T-helper 17 cell (primary cell): ENCODE results near the gene CHRNB4. TPM values are rescaled to one million over a fixed set of nuclear protein-coding genes. Genes with fewer than 3 reads are reported as not detected.

Experiments used
- ATAC-seq: fragments of 150-1000 bp; cut with Tn5 transposase; 2 replicates; pipeline ENCODE4 v1.10.0; 2021; ENCODE audit warnings: mild to moderate bottlenecking, moderate library complexity
- DNase-seq, 3 donors: peaks; one replicate each; pipeline versions ENCODE4 v3.0.0 to v3.0.0-alpha.2; 2020 to 2021
- H3K9me3 ChIP-seq: one replicate; pipeline ENCODE4 v1.7.0; 2013; ENCODE audit warnings: low read length, mild to moderate bottlenecking; ENCODE audit not compliant: control insufficient read depth, poor library complexity, severe bottlenecking
- H3K27ac Mint-ChIP-seq: one replicate; pipeline ENCODE4 v1.8.0; 2022; ENCODE audit warnings: mild to moderate bottlenecking, moderate library complexity, mixed read lengths
- H3K27me3 Mint-ChIP-seq: one replicate; pipeline ENCODE4 v1.8.0; 2022; ENCODE audit warnings: mixed read lengths
- H3K36me3 Mint-ChIP-seq: one replicate; pipeline ENCODE4 v1.8.0; 2022; ENCODE audit warnings: low read depth, mixed read lengths
- H3K4me1 Mint-ChIP-seq: one replicate; pipeline ENCODE4 v1.8.0; 2022; ENCODE audit warnings: mild to moderate bottlenecking, mixed read lengths
- H3K4me3 Mint-ChIP-seq: one replicate; pipeline ENCODE4 v1.8.0; 2022; ENCODE audit warnings: mild to moderate bottlenecking, moderate library complexity, mixed read lengths
- total RNA-seq, 4 donors: library from RNA in 2 of 4; stranded (reverse) in 2 of 4; gene quantifications; one replicate each; pipeline ENCODE4 v1.2.3 and lab custom pipeline; 2022 to 2026

The CHRNB4 gene
- total RNA-seq, 2 donors from 2014 or later: not detected

DNA sequence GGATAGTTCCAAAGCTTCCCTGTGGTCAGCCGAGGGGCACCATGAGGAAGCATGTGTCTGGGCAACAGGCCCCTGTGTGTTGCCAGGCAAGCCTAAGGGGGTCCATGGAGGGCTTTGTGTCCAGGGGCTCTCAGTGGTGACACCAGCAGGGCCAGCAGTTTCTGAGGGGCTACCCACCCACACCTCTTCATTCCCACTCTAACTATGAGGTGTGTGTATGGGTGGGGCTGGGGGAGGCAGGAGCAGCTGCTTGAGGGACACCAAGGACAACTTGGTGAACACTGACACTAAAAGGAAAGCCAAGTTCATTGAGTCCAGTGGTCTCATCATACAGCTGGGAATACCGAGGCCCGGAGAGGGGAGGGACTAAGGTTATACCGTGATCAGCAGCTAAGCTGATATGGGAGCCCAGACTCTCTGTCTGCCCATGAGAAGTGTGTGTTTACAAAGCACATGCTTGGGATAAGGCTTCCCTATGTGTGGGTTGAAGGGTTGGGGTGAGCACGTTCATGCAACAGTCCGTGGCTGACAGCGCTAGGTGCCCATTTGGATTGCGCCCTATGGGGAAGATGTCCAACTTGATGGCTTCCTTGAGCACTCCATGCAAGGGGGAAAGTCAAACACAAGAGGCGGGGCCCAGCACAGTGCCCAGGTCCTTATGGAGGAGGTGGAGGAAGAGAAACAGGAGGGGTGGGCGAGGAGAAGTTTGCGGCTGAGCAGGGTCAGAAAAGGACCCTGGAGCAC lies 34.8 kb upstream of the CHRNB4 start:
- ATAC-seq (no peak), DNase-seq (no peak)
- H3K4me1 Mint-ChIP-seq: no peaks in the 10 kb centered on the region
- peaks cover 6% of the 10 kb centered on the region for H3K27me3 Mint-ChIP-seq
- H3K36me3 Mint-ChIP-seq: no peaks in the 10 kb centered on the region
- no peak overlapping the region for H3K27ac Mint-ChIP-seq
- H3K9me3 ChIP-seq: no peaks in the 10 kb centered on the region
- H3K4me3 Mint-ChIP-seq: no peak overlapping the region

DNA sequence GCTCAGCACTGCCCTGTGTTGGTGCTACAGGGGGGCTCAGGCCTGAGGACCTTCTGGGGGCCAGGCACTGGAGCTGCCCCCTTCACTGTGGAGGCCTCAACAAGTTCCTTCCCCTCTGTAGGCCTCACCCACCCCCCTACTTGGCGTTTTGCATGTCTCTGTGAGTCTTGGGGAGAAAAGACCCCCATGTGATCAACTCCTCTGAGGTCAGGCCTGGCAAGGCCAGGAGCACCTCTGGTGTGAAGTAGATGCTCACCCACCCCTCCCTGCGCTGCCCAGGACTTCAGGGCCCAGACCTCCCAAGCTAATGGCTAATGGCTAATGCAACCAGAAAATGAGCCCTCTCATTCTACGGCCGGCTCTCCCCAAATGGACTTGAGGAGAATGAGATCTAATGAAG lies 34.2 kb upstream of the CHRNB4 start:
- peaks cover 6% of the 10 kb centered on the region for H3K27me3 Mint-ChIP-seq
- no peaks in the 10 kb centered on the region for H3K36me3 Mint-ChIP-seq
- no peak overlapping the region for H3K4me3 Mint-ChIP-seq
- no peak overlapping the region for H3K27ac Mint-ChIP-seq
- no peak for DNase-seq
- no peaks in the 10 kb centered on the region for H3K9me3 ChIP-seq
- H3K4me1 Mint-ChIP-seq: no peaks in the 10 kb centered on the region
- ATAC-seq: no peak

DNA sequence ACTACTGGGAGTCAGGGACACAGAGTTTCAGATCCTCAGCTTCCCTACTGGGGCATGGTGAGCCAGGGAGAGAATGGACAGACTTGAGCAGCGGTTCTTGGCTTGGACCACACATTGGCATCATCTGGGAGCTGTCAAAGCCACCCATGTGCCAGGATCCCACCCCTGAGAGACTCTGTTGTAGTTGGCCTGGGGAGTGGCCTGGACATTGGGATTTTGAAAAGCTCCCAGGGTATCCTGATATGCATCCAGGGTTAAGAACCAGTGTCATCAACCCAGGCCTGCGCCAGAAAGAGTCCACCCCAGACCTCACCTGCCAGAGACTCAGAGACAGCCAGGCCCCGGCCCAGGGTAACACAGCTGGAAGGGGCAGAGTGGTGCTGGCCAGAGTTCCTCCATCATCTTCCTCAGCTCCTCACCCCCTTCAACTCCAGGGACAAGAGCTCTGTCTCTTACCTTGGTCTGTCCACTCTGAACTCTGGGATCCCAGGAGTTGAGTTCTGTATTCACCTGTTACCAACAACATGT lies 33.0 kb upstream of the CHRNB4 start:
- no peak overlapping the region for H3K4me3 Mint-ChIP-seq
- peaks cover 8% of the 10 kb centered on the region for H3K27me3 Mint-ChIP-seq
- H3K36me3 Mint-ChIP-seq: no peaks in the 10 kb centered on the region
- H3K27ac Mint-ChIP-seq: no peak overlapping the region
- no peak for ATAC-seq
- no peaks in the 10 kb centered on the region for H3K9me3 ChIP-seq
- H3K4me1 Mint-ChIP-seq: no peaks in the 10 kb centered on the region
- DNase-seq: no peak

DNA sequence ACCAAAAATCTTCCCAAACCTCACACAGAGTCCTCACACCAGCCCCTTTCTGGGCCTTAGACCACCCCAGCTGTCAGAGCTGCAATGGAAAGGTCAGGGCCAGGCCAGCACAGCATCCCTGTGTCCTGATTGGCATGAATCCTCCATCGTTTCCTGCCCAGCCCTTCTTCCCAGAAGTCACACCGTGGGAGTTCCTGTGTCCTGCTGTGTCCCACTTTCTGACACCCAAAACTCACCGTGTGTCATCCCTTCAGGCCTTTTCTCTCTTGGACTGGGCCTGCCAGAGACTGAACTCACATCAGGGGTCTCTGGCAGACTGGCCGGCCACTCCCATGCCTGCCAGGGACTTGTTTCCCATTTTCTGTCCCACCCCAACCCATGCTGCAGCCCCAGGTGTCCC lies 32.5 kb upstream of the CHRNB4 start:
- ATAC-seq (no peak), DNase-seq (no peak)
- Mint-ChIP-seq H3K36me3 (no peaks in the 10 kb centered on the region), H3K4me1 (no peaks in the 10 kb centered on the region), H3K27ac (no peak overlapping the region), H3K4me3 (no peak overlapping the region), H3K27me3 (peaks cover 13% of the 10 kb centered on the region)
- no peaks in the 10 kb centered on the region for H3K9me3 ChIP-seq

DNA sequence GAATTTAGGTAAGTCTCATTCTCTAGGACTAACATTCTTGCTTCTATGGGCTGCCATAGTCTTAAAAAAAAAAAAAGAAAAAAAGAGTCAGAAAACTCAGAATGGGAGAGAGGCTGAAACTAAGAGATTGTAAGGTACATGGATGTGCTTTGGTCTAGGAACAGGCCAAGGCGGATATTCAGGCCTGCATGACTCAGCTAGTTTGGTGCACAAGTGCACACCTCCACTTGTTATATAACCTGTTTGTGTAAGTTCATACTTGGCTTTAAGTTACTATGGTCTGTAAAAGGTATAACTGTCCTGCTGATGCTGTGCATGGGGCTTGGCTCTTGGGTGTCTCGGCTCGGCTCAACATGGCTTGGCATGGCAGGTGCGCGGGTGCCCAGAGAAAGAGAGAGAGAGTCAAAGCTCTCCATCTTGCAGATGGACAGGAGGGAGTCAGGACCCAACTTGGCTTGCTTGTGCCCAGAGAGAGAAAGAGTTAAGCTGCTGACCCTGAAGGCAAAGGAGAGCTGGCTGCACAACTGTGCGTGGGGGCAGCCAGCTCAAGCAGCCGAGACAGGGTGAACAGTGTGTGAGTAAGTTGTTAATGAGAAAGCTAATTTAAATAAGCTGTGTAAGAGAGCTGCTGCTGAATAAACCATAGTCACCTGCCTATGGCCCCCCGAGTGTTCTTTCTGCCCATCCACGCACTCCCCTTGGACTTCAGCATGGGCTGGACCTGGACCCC lies 31.4 kb upstream of the CHRNB4 start:
- H3K27ac Mint-ChIP-seq: no peak overlapping the region
- DNase-seq (no peak), ATAC-seq (no peak)

DNA sequence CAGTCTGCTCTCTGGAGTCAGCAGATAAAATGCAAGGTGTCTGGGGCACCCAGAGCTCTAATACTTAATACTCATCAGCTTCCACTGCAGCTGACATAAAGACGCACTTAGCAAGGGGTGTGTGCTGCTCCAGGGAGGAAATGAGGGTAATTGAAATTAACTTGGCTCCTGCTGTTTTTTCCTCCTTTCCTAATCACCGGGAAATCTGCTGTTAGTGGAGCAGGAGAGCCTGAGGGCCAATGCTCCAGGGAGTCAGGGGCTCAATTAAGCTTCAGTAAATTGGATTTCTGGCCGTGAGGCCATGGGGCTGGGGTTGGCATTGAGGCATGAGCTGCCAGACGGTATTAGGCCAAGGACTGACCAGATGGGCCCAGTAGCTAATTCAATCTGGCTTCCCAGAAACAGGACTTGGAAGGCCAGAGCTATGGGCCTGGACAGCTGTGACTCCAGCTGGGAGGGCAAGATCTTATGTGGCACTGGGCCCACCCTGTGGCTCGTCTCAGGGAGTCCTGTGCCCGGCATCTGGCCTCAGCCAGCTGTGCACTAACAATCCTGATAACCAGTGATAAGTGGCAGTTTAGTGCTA lies 30.7 kb upstream of the CHRNB4 start:
- Mint-ChIP-seq H3K36me3 (no peaks in the 10 kb centered on the region), H3K27me3 (peaks cover 28% of the 10 kb centered on the region), H3K4me1 (peaks cover 5% of the 10 kb centered on the region), H3K27ac (no peak overlapping the region), H3K4me3 (no peak overlapping the region)
- DNase-seq: no peak
- no peak for ATAC-seq
- no peaks in the 10 kb centered on the region for H3K9me3 ChIP-seq

More for the DNA sequence above, 31.4 kb upstream of the CHRNB4 start:
- Mint-ChIP-seq H3K4me1 (peaks cover 5% of the 10 kb centered on the region), H3K4me3 (no peak overlapping the region), H3K36me3 (no peaks in the 10 kb centered on the region), H3K27me3 (peaks cover 23% of the 10 kb centered on the region)
- H3K9me3 ChIP-seq: no peaks in the 10 kb centered on the region

DNA sequence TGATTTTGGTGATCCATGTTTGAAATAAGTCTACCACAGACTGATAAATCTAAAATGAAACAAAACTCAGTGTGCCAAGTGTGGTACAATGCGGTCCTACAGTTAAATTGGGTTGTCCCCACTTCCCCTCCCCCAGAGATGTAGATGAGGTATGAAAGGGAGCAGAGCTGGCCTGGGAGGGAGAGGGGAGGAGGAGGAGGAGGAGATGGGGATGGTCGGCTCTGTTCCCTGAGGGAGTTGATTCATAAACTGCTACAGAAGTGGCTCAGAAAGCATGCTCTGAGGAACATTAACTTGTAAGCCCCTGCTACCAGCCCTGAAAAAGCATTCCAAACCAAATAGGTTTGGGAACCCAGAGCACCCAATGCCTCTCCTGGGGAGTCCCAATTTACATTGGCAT lies 28.0 kb upstream of the CHRNB4 start:
- Mint-ChIP-seq H3K27me3 (peaks cover 38% of the 10 kb centered on the region), H3K4me3 (no peak overlapping the region), H3K36me3 (no peaks in the 10 kb centered on the region), H3K4me1 (peaks cover 7% of the 10 kb centered on the region), H3K27ac (no peak overlapping the region)
- ATAC-seq (no peak), DNase-seq (no peak)
- H3K9me3 ChIP-seq: no peaks in the 10 kb centered on the region

DNA sequence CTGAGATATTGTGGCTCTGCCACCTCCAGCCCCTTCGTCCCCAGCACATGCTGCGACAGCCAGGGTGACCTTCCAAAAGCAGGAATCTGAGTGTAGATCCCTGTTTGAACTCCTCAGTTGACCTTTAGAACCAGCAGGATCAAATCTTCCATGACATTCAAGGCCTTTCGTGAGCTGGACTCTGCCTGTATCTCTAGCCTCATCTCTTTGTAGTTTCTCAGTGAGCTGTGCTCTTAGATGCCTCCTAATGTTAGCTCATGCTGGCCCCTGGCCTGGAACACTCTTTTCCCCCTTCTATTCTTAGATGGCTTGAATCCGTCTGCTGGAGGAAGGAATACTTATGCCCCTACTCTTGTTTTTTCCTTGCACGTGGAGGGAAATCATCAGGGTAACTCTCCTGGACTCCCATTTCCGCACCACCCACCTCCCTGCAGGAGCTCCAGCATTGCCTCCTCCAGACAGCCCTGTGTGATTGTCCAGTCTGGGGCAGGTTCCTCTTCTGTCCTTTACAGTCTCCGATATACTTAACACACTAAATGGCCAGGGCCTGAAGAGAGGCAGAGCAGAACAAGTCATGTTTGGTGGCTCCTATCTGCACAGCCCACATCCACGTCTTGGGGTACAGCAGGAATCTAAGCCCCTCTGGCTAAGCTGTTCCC lies 26.7 kb upstream of the CHRNB4 start:
- ATAC-seq (no peak), DNase-seq (no peak)
- peaks cover 38% of the 10 kb centered on the region for H3K27me3 Mint-ChIP-seq
- H3K27ac Mint-ChIP-seq: no peak overlapping the region
- no peaks in the 10 kb centered on the region for H3K36me3 Mint-ChIP-seq
- H3K4me3 Mint-ChIP-seq: no peak overlapping the region
- peaks cover 7% of the 10 kb centered on the region for H3K4me1 Mint-ChIP-seq
- no peaks in the 10 kb centered on the region for H3K9me3 ChIP-seq

DNA sequence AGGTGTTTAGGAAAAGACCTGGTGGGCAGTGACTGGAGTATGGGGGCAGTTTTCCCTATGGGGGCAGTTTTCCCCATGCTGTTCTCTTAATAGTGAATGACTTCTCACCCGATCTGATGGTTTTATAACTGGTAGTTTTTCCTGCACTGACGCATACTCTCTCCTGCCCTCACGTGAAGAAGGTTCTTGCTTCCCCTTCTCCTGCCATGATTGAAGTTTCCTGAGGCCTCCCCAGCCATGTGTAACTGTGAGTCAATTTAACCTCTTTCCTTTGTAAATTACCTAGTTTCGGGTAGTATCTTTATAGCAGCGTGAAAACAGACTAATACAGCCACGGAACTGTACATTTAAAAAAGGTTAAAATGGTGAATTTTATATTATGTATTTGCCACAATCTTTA lies 25.0 kb upstream of the CHRNB4 start:
- no peak overlapping the region for H3K4me3 Mint-ChIP-seq
- peaks cover 35% of the 10 kb centered on the region for H3K27me3 Mint-ChIP-seq
- H3K27ac Mint-ChIP-seq: no peak overlapping the region
- no peaks in the 10 kb centered on the region for H3K9me3 ChIP-seq
- ATAC-seq: no peak
- DNase-seq: no peak
- H3K36me3 Mint-ChIP-seq: no peaks in the 10 kb centered on the region
- peaks cover 7% of the 10 kb centered on the region for H3K4me1 Mint-ChIP-seq

DNA sequence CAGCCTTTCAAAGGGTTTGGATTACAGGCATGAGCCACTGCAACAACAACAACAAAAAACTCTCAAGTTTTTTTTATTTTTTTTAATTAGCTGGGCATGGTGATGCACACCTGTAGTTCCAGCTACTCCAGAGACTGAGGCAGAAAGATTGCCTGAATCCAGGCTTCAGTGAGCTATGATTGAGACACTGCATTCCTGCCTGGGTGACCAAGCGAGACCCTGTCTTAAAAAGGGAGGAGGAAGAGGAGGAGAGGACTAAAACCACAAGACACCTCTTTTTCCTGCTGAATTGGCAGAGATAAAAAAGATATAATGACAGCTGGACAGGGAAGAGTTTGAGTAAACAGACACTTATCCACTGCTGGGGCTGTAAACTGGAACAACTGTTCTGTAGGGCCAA lies 22.7 kb upstream of the CHRNB4 start:
- DNase-seq (no peak), ATAC-seq (no peak)
- H3K36me3 Mint-ChIP-seq: no peaks in the 10 kb centered on the region
- peaks cover 41% of the 10 kb centered on the region for H3K27me3 Mint-ChIP-seq
- peaks cover 7% of the 10 kb centered on the region for H3K4me1 Mint-ChIP-seq
- H3K9me3 ChIP-seq: no peaks in the 10 kb centered on the region
- H3K4me3 Mint-ChIP-seq: no peak overlapping the region
- no peak overlapping the region for H3K27ac Mint-ChIP-seq

DNA sequence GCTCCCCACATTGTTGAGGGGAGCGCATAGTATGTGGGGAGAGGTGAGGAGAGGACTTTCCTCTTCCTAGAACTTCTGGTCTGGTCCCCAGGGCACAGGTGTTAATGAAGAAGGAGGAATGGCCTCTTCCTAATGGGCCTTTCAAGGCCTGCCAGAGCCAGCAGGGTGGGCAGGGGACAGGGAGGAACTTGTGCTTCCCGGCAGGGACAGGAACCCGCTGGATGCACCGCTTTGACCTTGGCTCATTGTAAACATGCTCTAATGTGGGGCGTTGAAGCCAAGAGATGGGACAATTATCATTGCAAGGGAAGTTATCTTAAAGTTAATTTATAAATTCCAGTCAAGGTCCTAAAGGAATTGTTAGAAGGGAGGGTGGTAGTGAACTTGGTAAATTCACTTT lies 21.0 kb upstream of the CHRNB4 start:
- no peak overlapping the region for H3K27ac Mint-ChIP-seq
- peaks cover 28% of the 10 kb centered on the region for H3K27me3 Mint-ChIP-seq
- no peak for ATAC-seq

DNA sequence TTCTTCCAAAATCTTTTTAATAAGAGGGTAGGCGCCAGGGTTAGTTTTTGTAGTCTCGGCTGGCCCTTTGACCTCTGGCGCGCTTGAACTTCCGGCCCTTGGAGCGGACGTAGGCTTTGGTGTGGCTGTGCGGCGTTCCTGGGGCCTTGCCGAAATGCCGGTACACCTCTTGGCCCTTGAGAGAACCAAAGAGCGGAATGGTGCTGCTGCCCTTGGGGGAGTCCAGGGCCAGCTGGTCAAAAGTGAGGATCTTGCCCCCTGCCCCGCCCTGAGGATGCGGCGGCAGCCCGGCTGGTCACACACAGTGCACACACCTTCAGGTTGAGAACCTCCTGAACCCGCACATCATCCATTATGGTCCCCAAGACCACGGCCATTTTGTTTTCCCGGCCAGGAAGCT lies 20.0 kb upstream of the CHRNB4 start:
- no peak overlapping the region for H3K27ac Mint-ChIP-seq
- H3K9me3 ChIP-seq: no peaks in the 10 kb centered on the region
- DNase-seq: no peak
- peaks cover 2% of the 10 kb centered on the region for H3K4me1 Mint-ChIP-seq
- H3K4me3 Mint-ChIP-seq: no peak overlapping the region
- no peaks in the 10 kb centered on the region for H3K36me3 Mint-ChIP-seq
- no peak for ATAC-seq
- H3K27me3 Mint-ChIP-seq: peaks cover 21% of the 10 kb centered on the region

More for the DNA sequence above, 21.0 kb upstream of the CHRNB4 start:
- DNase-seq: no peak
- H3K9me3 ChIP-seq: no peaks in the 10 kb centered on the region
- Mint-ChIP-seq H3K4me3 (no peak overlapping the region), H3K4me1 (peaks cover 2% of the 10 kb centered on the region), H3K36me3 (no peaks in the 10 kb centered on the region)

DNA sequence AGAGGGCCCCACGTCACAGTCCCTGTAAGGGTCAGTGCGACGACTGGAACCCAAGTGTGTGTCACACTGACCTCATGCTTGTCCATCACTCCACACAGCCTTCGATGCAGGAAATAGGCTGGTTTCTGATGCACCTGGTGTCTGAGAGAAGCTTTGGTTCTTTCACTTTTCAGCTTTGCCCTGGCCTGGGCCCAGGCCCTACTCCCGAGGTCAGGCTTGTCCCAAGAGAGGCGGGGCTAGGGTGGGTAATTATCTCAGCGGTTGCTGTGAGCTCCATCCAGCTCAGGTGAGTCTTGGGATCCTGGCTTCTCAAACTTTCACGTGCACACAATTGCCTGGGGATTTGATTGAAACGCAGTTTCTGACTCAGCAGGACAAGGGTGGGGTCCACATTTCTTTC lies 19.6 kb upstream of the CHRNB4 start:
- H3K9me3 ChIP-seq: no peaks in the 10 kb centered on the region
- peaks cover 2% of the 10 kb centered on the region for H3K4me1 Mint-ChIP-seq
- no peak overlapping the region for H3K27ac Mint-ChIP-seq
- H3K27me3 Mint-ChIP-seq: peaks cover 19% of the 10 kb centered on the region
- H3K36me3 Mint-ChIP-seq: no peaks in the 10 kb centered on the region
- no peak for ATAC-seq
- no peak overlapping the region for H3K4me3 Mint-ChIP-seq
- no peak for DNase-seq
